OCI-LY7 (cell line): ENCODE results near the gene PRKAG2. TPM values are rescaled to one million over a fixed set of nuclear protein-coding genes. Genes with fewer than 3 reads are reported as not detected.

ENCODE experiments used
- BruUV-seq: library from RNA; stranded (reverse); fragments of 400-500 nt; replicated peaks from 2 replicates; lab custom pipeline; 2021; lab: Mats Ljungman, UMichigan
- CTCF ChIA-PET: fragments of 300-600 bp; sonication (Branson Sonifier 250); formaldehyde crosslinking; loops from one replicate; lab custom pipeline; 2022; ENCODE audit warnings: antibody characterized with exemption; ENCODE audit not compliant: unreplicated experiment; lab: Charles Lee
- POLR2A ChIA-PET: fragments of 300-600 bp; sonication (Branson Sonifier 250); formaldehyde crosslinking; loops from one replicate; lab custom pipeline; 2022; ENCODE audit warnings: antibody characterized with exemption; lab: Charles Lee
- DNase-seq: peaks from one replicate; pipeline ENCODE4 v3.0.0-alpha.2; 2015; ENCODE audit warnings: low spot score
- H2AFZ ChIP-seq: fragments of 200-600 bp; sonication (generic), shearing (Covaris generic); 2 replicates; pipeline ENCODE4 v1.6.1; 2014; ENCODE audit warnings: mild to moderate bottlenecking, antibody characterized with exemption, low read length, moderate library complexity
- H3K27ac ChIP-seq: fragments of 200-600 bp; sonication (generic); 2 replicates; pipeline ENCODE4 v1.5.1; 2014; ENCODE audit warnings: mixed run types, low read depth, mild to moderate bottlenecking, moderate library complexity, low read length, inconsistent platforms; ENCODE audit not compliant: poor library complexity, severe bottlenecking
- H3K36me3 ChIP-seq: fragments of 200-600 bp; sonication (generic); 2 replicates; pipeline ENCODE4 v1.6.1; 2014; ENCODE audit warnings: mild to moderate bottlenecking, antibody characterized with exemption, low read length, moderate library complexity, mixed read lengths; ENCODE audit not compliant: insufficient read depth
- H3K4me1 ChIP-seq: fragments of 200-600 bp; sonication (generic); 2 replicates; pipeline ENCODE4 v1.5.1; 2014; ENCODE audit warnings: mild to moderate bottlenecking, low read length; ENCODE audit not compliant: insufficient read depth, poor library complexity, severe bottlenecking
- H3K4me2 ChIP-seq: fragments of 200-600 bp; sonication (generic); 2 replicates; pipeline ENCODE4 v1.6.1; 2014; ENCODE audit warnings: mild to moderate bottlenecking, low read length
- H3K4me3 ChIP-seq: fragments of 200-600 bp; sonication (generic); 2 replicates; pipeline ENCODE4 v1.5.1; 2014; ENCODE audit warnings: mild to moderate bottlenecking, low read depth, low read length; ENCODE audit not compliant: poor library complexity, severe bottlenecking
- H3K79me2 ChIP-seq: fragments of 200-600 bp; sonication (generic); 2 replicates; pipeline ENCODE4 v1.6.1; 2016; ENCODE audit warnings: low read depth, mild to moderate bottlenecking, low read length, moderate library complexity, mixed read lengths; ENCODE audit not compliant: insufficient read depth
- H3K9me2 ChIP-seq: fragments of 200-600 bp; sonication (generic); 2 replicates; pipeline ENCODE4 v1.6.1; 2016; ENCODE audit warnings: mild to moderate bottlenecking, low read length, mixed read lengths; ENCODE audit not compliant: insufficient read depth
- H3K9me3 ChIP-seq: fragments of 200-600 bp; sonication (generic); 2 replicates; pipeline ENCODE4 v1.6.1; 2014; ENCODE audit warnings: mild to moderate bottlenecking, mixed run types, low read length, mixed read lengths
- H4K20me1 ChIP-seq: fragments of 200-600 bp; sonication (generic); 2 replicates; pipeline ENCODE4 v1.6.1; 2014; ENCODE audit warnings: mild to moderate bottlenecking, antibody characterized with exemption, low read length, moderate library complexity, mixed read lengths; ENCODE audit not compliant: insufficient read depth
- CTCF ChIP-seq: fragments of 200-600 bp; sonication (generic); conservative IDR thresholded peaks from 2 replicates; pipeline ENCODE4 v1.5.1; 2014; ENCODE audit warnings: mild to moderate bottlenecking, antibody characterized with exemption, low read length, moderate library complexity, mixed read lengths
- EZH2phosphoT487 ChIP-seq: fragments of 200-600 bp; sonication (generic); IDR thresholded peaks from 2 replicates; pipeline ENCODE4 v1.6.1; 2018; ENCODE audit warnings: low read depth, borderline replicate concordance, mild to moderate bottlenecking, mixed run types, antibody characterized with exemption, low read length, moderate library complexity, mixed read lengths
- intact Hi-C: fragments of 100-400 bp; cut with micrococcal nuclease; formaldehyde crosslinking; loops from one replicate; pipeline ENCODE4 v1.10.0; 2022; ENCODE audit not compliant: unreplicated experiment
- total RNA-seq, 2 experiments: library from RNA; depleted of rRNA in 1 of 2; stranded (reverse); fragments of >200 nt in 1 of 2; shearing (Covaris generic) in 1 of 2; gene quantifications; 2 replicates each; pipeline ENCODE4 v1.2.3, GENCODE V29; 2014 to 2022

Gene PRKAG2
- total RNA-seq, 2 experiments from 2014 or later, result 1.2 to 5.1 TPM

- Histone ChIP-seq H3K9me2 (no peaks in the 10 kb centered on the region), H3K36me3 (no peaks in the 10 kb centered on the region), H2AFZ (no peak overlapping the region), H3K4me3 (no peak overlapping the region), H3K9me3 (no peaks in the 10 kb centered on the region), H3K4me1 (no peaks in the 10 kb centered on the region), H3K27ac (no peak overlapping the region), H3K79me2 (no peaks in the 10 kb centered on the region), H3K4me2 (no peak overlapping the region), H4K20me1 (no peaks in the 10 kb centered on the region)
- ChIA-PET POLR2A (interaction anchor here (1.2 kb wide), 1 partner anchor 12 kb away, joined by 5 read pairs; no protein-coding TSS in a partner anchor), CTCF (no interaction called here)
- intact Hi-C loops, result no loop called here
- no peak for DNase-seq
- no TSS peak for BruUV-seq
- no peak for TF ChIP-seq EZH2phosphoT487
- TF ChIP-seq CTCF, result no peak
These were observed 212.6 kb downstream of the PRKAG2 start for GRCh38 chr7:151664268-151664667.

GRCh38 chr7:151663382-151664100 lies 213.4 kb downstream of the PRKAG2 start:
- Histone ChIP-seq H3K9me3 (no peaks in the 10 kb centered on the region), H3K4me2 (no peak overlapping the region), H3K9me2 (no peaks in the 10 kb centered on the region), H3K4me1 (no peaks in the 10 kb centered on the region), H3K4me3 (no peak overlapping the region), H3K36me3 (no peaks in the 10 kb centered on the region), H3K27ac (no peak overlapping the region), H4K20me1 (no peaks in the 10 kb centered on the region), H2AFZ (no peak overlapping the region), H3K79me2 (no peaks in the 10 kb centered on the region)
- TF ChIP-seq EZH2phosphoT487 (no peak), CTCF (no peak)
- ChIA-PET POLR2A (interaction anchor here (1.2 kb wide), 1 partner anchor 12 kb away, joined by 5 read pairs; no protein-coding TSS in a partner anchor), CTCF (no interaction called here)
- no TSS peak for BruUV-seq
- no peak for DNase-seq
- intact Hi-C loops, result no loop called here

- Histone ChIP-seq H3K9me2 (no peaks in the 10 kb centered on the region), H3K27ac (no peak overlapping the region), H4K20me1 (no peaks in the 10 kb centered on the region), H3K36me3 (no peaks in the 10 kb centered on the region), H2AFZ (no peak overlapping the region), H3K79me2 (no peaks in the 10 kb centered on the region), H3K9me3 (no peaks in the 10 kb centered on the region), H3K4me1 (no peaks in the 10 kb centered on the region), H3K4me3 (no peak overlapping the region), H3K4me2 (no peak overlapping the region)
- intact Hi-C loops, result no loop called here
- BruUV-seq, result no TSS peak
- ChIA-PET POLR2A (no interaction called here), CTCF (no interaction called here)
- no peak for TF ChIP-seq EZH2phosphoT487
- TF ChIP-seq CTCF, result no peak
- DNase-seq, result no peak
These were observed 214.6 kb downstream of the PRKAG2 start for GRCh38 chr7:151662251-151662826.
